Natural killer cell treated with Interleukin-12 subunit alpha and Interleukin-12 subunit beta and Interleukin-15 and Interleukin-18, amount 100 ng/mL, for 72 hours (primary cell): Measurements from ENCODE around the gene DOCK1. TPM values are rescaled to one million over a fixed set of nuclear protein-coding genes. Genes with fewer than 3 reads are reported as not detected.
"Not testable (repeated sequence)": the region's sequence is repeated elsewhere in the genome, so short reads cannot be mapped to it uniquely, and the experiment has no call there.

ENCODE experiments used
- ATAC-seq, 2 donors: fragments of 150-1000 bp; cut with Tn5 transposase in 1 of 2; sonication (Bioruptor Pico), chemical (Tn5 transposase) in 1 of 2; 2 replicates each; pipeline ENCODE4 v1.10.0; 2021
- DNase-seq: peaks from one replicate; pipeline ENCODE4 v3.0.0; 2022; ENCODE audit warnings: low spot score
- H3K27ac Mint-ChIP-seq, 2 donors: 1 replicate in 1 of 2; 2 replicates in 1 of 2; pipeline ENCODE4 v1.8.0; 2022; ENCODE audit warnings: mixed read lengths in 2 of 2, mild to moderate bottlenecking in 1 of 2, moderate library complexity in 1 of 2
- H3K27me3 Mint-ChIP-seq, 2 donors: 1 replicate in 1 of 2; 2 replicates in 1 of 2; pipeline ENCODE4 v1.8.0; 2022; ENCODE audit warnings: mixed read lengths in 2 of 2
- H3K36me3 Mint-ChIP-seq: one replicate; pipeline ENCODE4 v1.8.0; 2022; ENCODE audit warnings: mixed read lengths
- H3K4me1 Mint-ChIP-seq, 2 donors: 1 replicate in 1 of 2; 2 replicates in 1 of 2; pipeline ENCODE4 v1.8.0; 2022; ENCODE audit warnings: low read depth in 2 of 2, mixed read lengths in 2 of 2, mild to moderate bottlenecking in 1 of 2
- H3K4me3 Mint-ChIP-seq: one replicate; pipeline ENCODE4 v1.8.0; 2022; ENCODE audit warnings: mixed read lengths
- H3K9me3 Mint-ChIP-seq: 2 replicates; pipeline ENCODE4 v1.8.0; 2022; ENCODE audit warnings: mixed read lengths
- total RNA-seq, 2 donors: library from RNA; stranded (reverse); gene quantifications; one replicate each; pipeline ENCODE4 v1.2.3, GENCODE V29; 2022

The DOCK1 gene
- total RNA-seq, 2 donors from 2014 or later: 0.28 to 1.3 TPM

- no peak for ATAC-seq
- H3K27ac Mint-ChIP-seq: no peak overlapping the region
- no peaks in the 10 kb centered on the region for H3K36me3 Mint-ChIP-seq
- peaks cover 0 to 2% of the 10 kb centered on the region in 2 donors for H3K4me1 Mint-ChIP-seq
- no peak overlapping the region for H3K4me3 Mint-ChIP-seq
- no peaks in the 10 kb centered on the region for H3K9me3 Mint-ChIP-seq
- DNase-seq: no peak
- H3K27me3 Mint-ChIP-seq: peaks cover 6 to 7% of the 10 kb centered on the region in 2 donors
These were observed 374.1 kb downstream of the DOCK1 start for GRCh38 chr10:127279334-127279774.

- H3K4me3 Mint-ChIP-seq: no peak overlapping the region
- ATAC-seq: no peak
These were observed 375.2 kb downstream of the DOCK1 start for GRCh38 chr10:127280446-127280845.

GRCh38 chr10:127283017-127283416 is 377.8 kb downstream of the DOCK1 start:
- ATAC-seq: no peak
- no peak overlapping the region for H3K27ac Mint-ChIP-seq
- no peak for DNase-seq
- no peak overlapping the region for H3K4me3 Mint-ChIP-seq
- peaks cover 0 to 5% of the 10 kb centered on the region in 2 donors for H3K4me1 Mint-ChIP-seq
- peaks cover 4% of the 10 kb centered on the region for H3K36me3 Mint-ChIP-seq
- H3K9me3 Mint-ChIP-seq: peaks cover 3% of the 10 kb centered on the region
- H3K27me3 Mint-ChIP-seq: peaks cover 0 to 7% of the 10 kb centered on the region in 2 donors

More at GRCh38 chr10:127280446-127280845, 375.2 kb downstream of the DOCK1 start:
- DNase-seq: no peak
- Mint-ChIP-seq H3K27ac (no peak overlapping the region), H3K27me3 (peaks cover under 1 to 7% of the 10 kb centered on the region in 2 donors), H3K4me1 (peaks cover 0 to 4% of the 10 kb centered on the region in 2 donors), H3K9me3 (no peaks in the 10 kb centered on the region), H3K36me3 (no peaks in the 10 kb centered on the region)

GRCh38 chr10:127283576-127283975 is 378.3 kb downstream of the DOCK1 start:
- Mint-ChIP-seq H3K36me3 (peaks cover 4% of the 10 kb centered on the region), H3K4me3 (no peak overlapping the region), H3K4me1 (peaks cover 0 to 5% of the 10 kb centered on the region in 2 donors), H3K27ac (no peak overlapping the region), H3K9me3 (peaks cover 3% of the 10 kb centered on the region), H3K27me3 (peaks cover 0 to 7% of the 10 kb centered on the region in 2 donors)
- no peak for ATAC-seq
- DNase-seq: no peak

- peaks cover 0 to 2% of the 10 kb centered on the region in 2 donors for H3K27me3 Mint-ChIP-seq
- peaks cover 4% of the 10 kb centered on the region for H3K36me3 Mint-ChIP-seq
- H3K4me3 Mint-ChIP-seq: no peak overlapping the region
- no peak overlapping the region for H3K27ac Mint-ChIP-seq
- peaks cover 38 to 39% of the 10 kb centered on the region in 2 donors for H3K4me1 Mint-ChIP-seq
- peaks cover 3% of the 10 kb centered on the region for H3K9me3 Mint-ChIP-seq
- ATAC-seq (no peak), DNase-seq (no peak)
These were observed 385.6 kb downstream of the DOCK1 start for GRCh38 chr10:127290850-127291249.

- H3K27me3 Mint-ChIP-seq: peaks cover 0 to 2% of the 10 kb centered on the region in 2 donors
- H3K4me3 Mint-ChIP-seq: no peak overlapping the region
These were observed 386.1 kb downstream of the DOCK1 start for GRCh38 chr10:127291329-127291728.

GRCh38 chr10:127292888-127293287 is 387.7 kb downstream of the DOCK1 start:
- Mint-ChIP-seq H3K9me3 (no peaks in the 10 kb centered on the region), H3K27ac (peak overlapping the region; percentile 69 to 86), H3K4me3 (peak overlapping the region; percentile 76), H3K36me3 (no peaks in the 10 kb centered on the region), H3K27me3 (peaks cover 0 to 8% of the 10 kb centered on the region in 2 donors), H3K4me1 (peaks cover 46 to 48% of the 10 kb centered on the region in 2 donors)
- DNase-seq (no peak), ATAC-seq (no peak)

More at GRCh38 chr10:127291329-127291728, 386.1 kb downstream of the DOCK1 start:
- H3K27ac Mint-ChIP-seq: no peak overlapping the region
- peaks cover 4% of the 10 kb centered on the region for H3K36me3 Mint-ChIP-seq
- ATAC-seq (no peak), DNase-seq (no peak)
- H3K9me3 Mint-ChIP-seq: peaks cover 3% of the 10 kb centered on the region
- peaks cover 42 to 43% of the 10 kb centered on the region in 2 donors for H3K4me1 Mint-ChIP-seq

GRCh38 chr10:127293640-127294039 is 388.4 kb downstream of the DOCK1 start:
- peaks cover 0 to 8% of the 10 kb centered on the region in 2 donors for H3K27me3 Mint-ChIP-seq
- peak; percentile 94 to 96 for ATAC-seq
- peak; percentile 81 for DNase-seq
- H3K4me3 Mint-ChIP-seq: peak overlapping the region; percentile 76
- H3K36me3 Mint-ChIP-seq: no peaks in the 10 kb centered on the region
- no peaks in the 10 kb centered on the region for H3K9me3 Mint-ChIP-seq
- H3K27ac Mint-ChIP-seq: peak overlapping the region; percentile 69 to 86
- peaks cover 46 to 48% of the 10 kb centered on the region in 2 donors for H3K4me1 Mint-ChIP-seq

- no peaks in the 10 kb centered on the region for H3K36me3 Mint-ChIP-seq
- no peaks in the 10 kb centered on the region for H3K9me3 Mint-ChIP-seq
- H3K27me3 Mint-ChIP-seq: peaks cover 0 to 5% of the 10 kb centered on the region in 2 donors
- H3K4me3 Mint-ChIP-seq: no peak overlapping the region
- no peak overlapping the region for H3K27ac Mint-ChIP-seq
- ATAC-seq (no peak), DNase-seq (no peak)
- H3K4me1 Mint-ChIP-seq: peaks cover 37 to 42% of the 10 kb centered on the region in 2 donors
These were observed 391.5 kb downstream of the DOCK1 start for GRCh38 chr10:127296696-127297095.

- H3K4me3 Mint-ChIP-seq: no peak overlapping the region
- ATAC-seq: no peak
- H3K4me1 Mint-ChIP-seq: peaks cover 25 to 32% of the 10 kb centered on the region in 2 donors
These were observed 393.2 kb downstream of the DOCK1 start for GRCh38 chr10:127298381-127298780.

GRCh38 chr10:127299192-127299591 is 394.0 kb downstream of the DOCK1 start:
- not testable (repeated sequence) for H3K4me3 Mint-ChIP-seq

More at GRCh38 chr10:127298381-127298780, 393.2 kb downstream of the DOCK1 start:
- DNase-seq: no peak
- no peaks in the 10 kb centered on the region for H3K36me3 Mint-ChIP-seq
- no peak overlapping the region for H3K27ac Mint-ChIP-seq
- peaks cover 0 to 8% of the 10 kb centered on the region in 2 donors for H3K27me3 Mint-ChIP-seq
- H3K9me3 Mint-ChIP-seq: no peaks in the 10 kb centered on the region

GRCh38 chr10:127299956-127300689 is 394.9 kb downstream of the DOCK1 start:
- no peak for DNase-seq
- ATAC-seq: no peak
- Mint-ChIP-seq H3K27me3 (peaks cover 0 to 8% of the 10 kb centered on the region in 2 donors), H3K36me3 (no peaks in the 10 kb centered on the region), H3K4me3 (no peak overlapping the region), H3K4me1 (peaks cover 11 to 20% of the 10 kb centered on the region in 2 donors), H3K27ac (no peak overlapping the region), H3K9me3 (no peaks in the 10 kb centered on the region)

More at GRCh38 chr10:127299192-127299591, 394.0 kb downstream of the DOCK1 start:
- not testable (repeated sequence) for H3K27ac Mint-ChIP-seq, H3K36me3 Mint-ChIP-seq, DNase-seq, H3K27me3 Mint-ChIP-seq, H3K9me3 Mint-ChIP-seq, ATAC-seq
- peaks cover 17 to 24% of the 10 kb centered on the region in 2 donors for H3K4me1 Mint-ChIP-seq

GRCh38 chr10:127300868-127301321 is 395.7 kb downstream of the DOCK1 start:
- H3K27me3 Mint-ChIP-seq: peaks cover 0 to 8% of the 10 kb centered on the region in 2 donors
- no peaks in the 10 kb centered on the region for H3K9me3 Mint-ChIP-seq
- H3K36me3 Mint-ChIP-seq: no peaks in the 10 kb centered on the region
- no peak overlapping the region for H3K4me3 Mint-ChIP-seq
- peaks cover 8 to 13% of the 10 kb centered on the region in 2 donors for H3K4me1 Mint-ChIP-seq
- H3K27ac Mint-ChIP-seq: no peak overlapping the region
- ATAC-seq: no peak
- DNase-seq: no peak

GRCh38 chr10:127302343-127302742 is 397.1 kb downstream of the DOCK1 start:
- Mint-ChIP-seq H3K27me3 (peaks cover 0 to 3% of the 10 kb centered on the region in 2 donors), H3K9me3 (no peaks in the 10 kb centered on the region), H3K4me3 (no peak overlapping the region), H3K27ac (no peak overlapping the region), H3K4me1 (peaks cover 0 to 5% of the 10 kb centered on the region in 2 donors), H3K36me3 (no peaks in the 10 kb centered on the region)
- DNase-seq: no peak
- no peak for ATAC-seq
